ENCODE results near the gene P2RX1. TPM values are rescaled to one million over a fixed set of nuclear protein-coding genes. Genes with fewer than 3 reads are reported as not detected.
A peak's percentile ranks its signal among the peaks of the same experiment; 100 is the strongest.

Gene P2RX1
- total RNA-seq, 4 donors from 2014 or later: 0.25 to 2.6 (median 1.2) TPM

GRCh38 chr17:3935825-3936355 lies 19.6 kb upstream of the P2RX1 start:
- H3K4me3 ChIP-seq: no peak overlapping the region
- WGBS: 90% methylated on average over 3 of the region's 9 CpGs
- no peak for DNase-seq (ENCODE audit: low spot score in 2 of 2)
- H3K9me3 ChIP-seq: no peaks in the 10 kb centered on the region
- no peaks in the 10 kb centered on the region for H3K4me1 ChIP-seq
- H3K36me3 ChIP-seq: peaks cover 10% of the 10 kb centered on the region
- no peak for TF ChIP-seq POLR2AphosphoS5 (IDR thresholded peaks at IDR 0.05)
- H3K27me3 ChIP-seq: no peaks in the 10 kb centered on the region
- H3K27ac ChIP-seq: no peak overlapping the region

- WGBS: 23% methylated on average over 9 of the region's 10 CpGs
- H3K27ac ChIP-seq: no peak overlapping the region
- no peak overlapping the region for H3K4me3 ChIP-seq
- no peaks in the 10 kb centered on the region for H3K9me3 ChIP-seq
- peaks cover 10% of the 10 kb centered on the region for H3K36me3 ChIP-seq
- H3K4me1 ChIP-seq: no peaks in the 10 kb centered on the region
- TF ChIP-seq EP300 (IDR thresholded peaks at IDR 0.05) (no peak), POLR2AphosphoS5 (IDR thresholded peaks at IDR 0.05) (no peak), POLR2A (IDR thresholded peaks at IDR 0.05) (no peak)
- TF ChIP-seq, protein P1, sequence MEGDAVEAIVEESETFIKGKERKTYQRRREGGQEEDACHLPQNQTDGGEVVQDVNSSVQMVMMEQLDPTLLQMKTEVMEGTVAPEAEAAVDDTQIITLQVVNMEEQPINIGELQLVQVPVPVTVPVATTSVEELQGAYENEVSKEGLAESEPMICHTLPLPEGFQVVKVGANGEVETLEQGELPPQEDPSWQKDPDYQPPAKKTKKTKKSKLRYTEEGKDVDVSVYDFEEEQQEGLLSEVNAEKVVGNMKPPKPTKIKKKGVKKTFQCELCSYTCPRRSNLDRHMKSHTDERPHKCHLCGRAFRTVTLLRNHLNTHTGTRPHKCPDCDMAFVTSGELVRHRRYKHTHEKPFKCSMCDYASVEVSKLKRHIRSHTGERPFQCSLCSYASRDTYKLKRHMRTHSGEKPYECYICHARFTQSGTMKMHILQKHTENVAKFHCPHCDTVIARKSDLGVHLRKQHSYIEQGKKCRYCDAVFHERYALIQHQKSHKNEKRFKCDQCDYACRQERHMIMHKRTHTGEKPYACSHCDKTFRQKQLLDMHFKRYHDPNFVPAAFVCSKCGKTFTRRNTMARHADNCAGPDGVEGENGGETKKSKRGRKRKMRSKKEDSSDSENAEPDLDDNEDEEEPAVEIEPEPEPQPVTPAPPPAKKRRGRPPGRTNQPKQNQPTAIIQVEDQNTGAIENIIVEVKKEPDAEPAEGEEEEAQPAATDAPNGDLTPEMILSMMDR (IDR thresholded peaks at IDR 0.05): peak; percentile 7 to 54
- no peak for DNase-seq (ENCODE audit: low spot score in 2 of 2)
- H3K27me3 ChIP-seq: no peaks in the 10 kb centered on the region
Measured at GRCh38 chr17:3935140-3935542, 18.9 kb upstream of the P2RX1 start.

DNA sequence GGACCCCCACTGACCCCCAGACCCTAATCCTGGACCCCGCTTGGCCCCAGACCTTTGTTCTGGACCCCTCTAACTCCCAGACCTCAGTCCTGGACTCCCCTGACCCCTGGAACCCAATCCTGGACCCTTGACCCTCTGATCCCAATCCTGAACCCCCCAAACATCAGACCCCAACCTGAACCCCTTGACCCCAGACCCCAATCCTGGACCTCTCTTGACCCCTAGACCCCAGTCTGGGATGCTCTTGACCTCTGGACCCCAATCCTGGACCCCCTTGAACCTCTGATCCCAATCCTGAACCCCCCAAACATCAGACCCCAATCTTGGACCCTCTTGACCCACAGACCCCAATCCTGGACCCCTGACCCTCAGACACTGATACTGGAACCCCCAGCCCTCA lies 13.5 kb upstream of the P2RX1 start:
- DNase-seq (ENCODE audit: low spot score in 2 of 2): no peak
- TF ChIP-seq POLR2A (IDR thresholded peaks at IDR 0.05): no peak
- no peak for TF ChIP-seq POLR2AphosphoS5 (IDR thresholded peaks at IDR 0.05)
- TF ChIP-seq EP300 (IDR thresholded peaks at IDR 0.05): no peak
- TF ChIP-seq, protein P1 (IDR thresholded peaks at IDR 0.05): no peak
- Histone ChIP-seq H3K27me3 (no peaks in the 10 kb centered on the region), H3K4me1 (no peaks in the 10 kb centered on the region), H3K9me3 (no peaks in the 10 kb centered on the region), H3K36me3 (no peaks in the 10 kb centered on the region), H3K27ac (no peak overlapping the region), H3K4me3 (no peak overlapping the region)
- 83% methylated on average over 1 of the region's 1 CpG for WGBS

DNA sequence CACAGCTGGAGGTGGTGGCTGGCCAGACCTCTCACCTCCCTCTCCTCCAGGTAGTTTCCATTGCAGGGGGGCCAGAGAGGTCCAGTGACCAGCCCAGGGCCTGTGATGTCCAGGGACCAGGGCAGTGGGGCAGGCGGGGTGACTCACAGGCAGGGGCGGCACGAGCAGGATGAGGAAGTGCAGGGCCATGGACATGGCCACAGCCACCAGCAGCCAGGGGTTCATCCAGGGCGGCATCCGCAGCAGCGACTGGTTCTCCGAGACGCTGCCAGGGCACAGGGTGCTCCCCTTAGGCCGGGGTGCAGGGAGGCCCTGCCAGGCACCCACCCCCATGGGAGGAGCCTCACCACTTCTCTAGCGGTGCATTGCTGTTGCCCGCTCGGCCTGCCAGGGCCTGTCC lies 12.9 kb upstream of the P2RX1 start:
- H3K27ac ChIP-seq: no peak overlapping the region
- H3K36me3 ChIP-seq: no peaks in the 10 kb centered on the region
- no peak for DNase-seq (ENCODE audit: low spot score in 2 of 2)
- H3K27me3 ChIP-seq: no peaks in the 10 kb centered on the region
- WGBS: 96% methylated on average over 7 of the region's 12 CpGs
- no peak overlapping the region for H3K4me3 ChIP-seq
- no peak for TF ChIP-seq POLR2AphosphoS5 (IDR thresholded peaks at IDR 0.05)
- H3K4me1 ChIP-seq: no peaks in the 10 kb centered on the region
- no peaks in the 10 kb centered on the region for H3K9me3 ChIP-seq

DNA sequence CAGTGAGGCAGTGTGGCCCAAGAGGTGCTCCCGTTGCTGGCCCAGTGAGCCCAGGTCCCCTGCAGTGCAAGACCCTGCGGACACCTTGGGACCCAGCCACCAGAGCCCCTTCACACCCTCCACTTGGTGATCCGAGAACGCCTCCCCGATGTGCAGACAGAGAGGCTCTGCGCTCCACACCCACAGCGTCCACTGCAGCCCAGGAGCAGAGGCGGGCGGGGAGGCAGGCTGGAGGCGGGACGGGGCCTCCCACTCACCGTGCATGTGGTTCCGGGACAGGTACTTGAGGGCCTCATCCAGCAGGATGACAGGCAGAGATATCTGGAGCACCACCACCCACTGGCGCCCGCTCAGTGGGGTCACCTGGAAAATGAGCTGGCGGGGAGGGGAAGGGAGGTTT lies 12.1 kb upstream of the P2RX1 start:
- TF ChIP-seq POLR2AphosphoS5 (IDR thresholded peaks at IDR 0.05): no peak
- TF ChIP-seq, protein P1 (IDR thresholded peaks at IDR 0.05): no peak
- no peak for TF ChIP-seq EP300 (IDR thresholded peaks at IDR 0.05)
- TF ChIP-seq POLR2A (IDR thresholded peaks at IDR 0.05): no peak
- Histone ChIP-seq H3K4me1 (no peaks in the 10 kb centered on the region), H3K27ac (no peak overlapping the region), H3K36me3 (no peaks in the 10 kb centered on the region), H3K9me3 (no peaks in the 10 kb centered on the region), H3K27me3 (no peaks in the 10 kb centered on the region), H3K4me3 (no peak overlapping the region)
- WGBS: 95% methylated on average over 11 of the region's 16 CpGs
- no peak for DNase-seq (ENCODE audit: low spot score in 2 of 2)

- Histone ChIP-seq H3K27ac (no peak overlapping the region), H3K9me3 (no peaks in the 10 kb centered on the region), H3K36me3 (no peaks in the 10 kb centered on the region), H3K4me1 (no peaks in the 10 kb centered on the region), H3K27me3 (no peaks in the 10 kb centered on the region), H3K4me3 (no peak overlapping the region)
- TF ChIP-seq POLR2A (IDR thresholded peaks at IDR 0.05) (no peak), POLR2AphosphoS5 (IDR thresholded peaks at IDR 0.05) (no peak), EP300 (IDR thresholded peaks at IDR 0.05) (no peak)
- TF ChIP-seq, protein P1 (IDR thresholded peaks at IDR 0.05): no peak
- 77% methylated on average over 6 of the region's 15 CpGs for WGBS
- DNase-seq (ENCODE audit: low spot score in 2 of 2): no peak
Measured at GRCh38 chr17:3927628-3928340, 11.5 kb upstream of the P2RX1 start.

All from suprapubic skin (tissue), 4 donors.